GM12878 (cell line): ENCODE measurements around the gene SERPINE1. TPM values are rescaled to one million over a fixed set of nuclear protein-coding genes. Genes with fewer than 3 reads are reported as not detected.

Source experiments
- CBX5 ChIP-seq: sonication (generic); IDR thresholded peaks from 2 replicates; pipeline ENCODE4 v1.6.1; 2016; ENCODE audit warnings: low read depth, moderate library complexity, mild to moderate bottlenecking, inconsistent platforms
- GATAD2B ChIP-seq: fragments of 450-650 bp; conservative IDR thresholded peaks from 2 replicates; pipeline ENCODE4 v1.6.1; 2017; ENCODE audit warnings: low read depth, mild to moderate bottlenecking, moderate library complexity
- NBN ChIP-seq: fragments of 450-650 bp; IDR thresholded peaks from 2 replicates; pipeline ENCODE4 v1.6.1; 2016
- NFYA ChIP-seq: IDR thresholded peaks from 2 replicates; pipeline ENCODE4 v1.6.1; 2011; ENCODE audit warnings: low read depth, mild to moderate bottlenecking, low read length, improper control_type of control experiment, borderline replicate concordance
- PAX5 ChIP-seq: IDR thresholded peaks from 2 replicates; pipeline ENCODE4 v1.6.1; 2011; ENCODE audit warnings: low read depth, low read length, borderline replicate concordance
- RFX5 ChIP-seq: IDR thresholded peaks from 2 replicates; pipeline ENCODE4 v1.6.1; 2011; ENCODE audit warnings: low read depth, low read length, improper control_type of control experiment
- TARDBP ChIP-seq: IDR thresholded peaks from 2 replicates; pipeline ENCODE4 v1.6.1; 2016; ENCODE audit warnings: borderline replicate concordance
- ZBED1 ChIP-seq: IDR thresholded peaks from 2 replicates; pipeline ENCODE4 v1.6.1; 2016; ENCODE audit warnings: borderline replicate concordance
- polyA plus RNA-seq, 11 experiments: library from polyadenylated mRNA; depleted of rRNA in 4 of 11; unstranded in 6 of 11; stranded (reverse) in 5 of 11; fragments of >200 nt; fragmentation: Nextera tagmentation in 4 of 11; fragmentation: Illumina TruSeq in 1 of 11; extraction: Ambion mirVana in 4 of 11; extraction: Trizol in 1 of 11; gene quantifications; 1 replicate in 1 of 11; 2 replicates in 10 of 11; pipeline versions ENCODE4 v1.2.1 to v1.2.3, GENCODE V29; 2011 to 2016; ENCODE audit warnings: inconsistent platforms in 2 of 11, missing spikeins in 2 of 11, low read depth in 1 of 11
- total RNA-seq, 4 experiments: library from RNA; depleted of rRNA in 3 of 4; stranded (reverse); fragments of >200 nt in 3 of 4; fragmentation: Illumina TruSeq in 1 of 4; extraction: Trizol in 1 of 4; gene quantifications; 2 replicates each; pipeline versions ENCODE4 v1.2.1 to v1.2.3, GENCODE V29; 2013 to 2021
- TF ChIP-seq, protein P1 (sequence below): IDR thresholded peaks from 2 replicates; pipeline ENCODE4 v1.6.1; 2012; ENCODE audit warnings: improper control_type of control experiment, low read depth, low read length; ENCODE audit not compliant: insufficient replicate concordance
- TF ChIP-seq, protein P2 (sequence below): IDR thresholded peaks from 2 replicates; pipeline ENCODE4 v1.6.1; 2011; ENCODE audit warnings: mild to moderate bottlenecking, low read depth, low read length, moderate library complexity; ENCODE audit not compliant: insufficient replicate concordance
- TF ChIP-seq, protein P3 (sequence below): fragments of 450-650 bp; IDR thresholded peaks from 2 replicates; pipeline ENCODE4 v1.6.1; 2017; ENCODE audit warnings: low read depth, mild to moderate bottlenecking, moderate library complexity

Gene SERPINE1
- total and polyA plus RNA-seq, 10 of the 15 experiments (the other 5 are each of a cell fraction or from before 2014, with no cell fraction given), result 0.20 to 2.4 (median 0.44) TPM

DNA sequence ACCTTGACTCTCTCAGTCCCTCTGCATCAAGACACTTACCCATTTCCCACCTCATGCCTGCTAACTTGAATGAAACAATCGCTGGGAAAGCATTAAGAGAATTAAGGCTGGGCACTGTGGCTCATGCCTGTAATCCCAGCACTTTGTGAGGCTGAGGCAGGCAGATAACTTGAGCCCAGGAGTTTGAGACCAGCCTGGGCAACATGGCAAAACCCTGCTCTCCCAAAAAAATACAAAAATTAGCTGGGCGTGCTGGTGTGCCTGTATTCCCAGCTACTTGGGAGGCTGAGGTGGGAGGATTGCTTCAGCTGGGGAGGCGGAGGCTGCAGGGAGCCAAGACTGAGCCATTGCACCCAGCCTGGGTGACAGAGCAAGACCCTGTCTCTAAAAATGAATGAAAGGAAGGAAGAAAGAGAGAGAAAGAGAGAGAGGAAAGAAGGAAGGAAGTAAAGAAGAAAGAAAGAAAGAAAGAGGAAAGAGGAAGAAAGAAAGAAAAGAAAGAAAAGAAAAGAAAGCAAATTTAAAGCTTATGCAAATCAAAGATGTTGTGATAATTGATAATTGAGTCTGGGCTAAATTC lies 646 bp downstream of the SERPINE1 start (continued):
- TF ChIP-seq, protein P1, sequence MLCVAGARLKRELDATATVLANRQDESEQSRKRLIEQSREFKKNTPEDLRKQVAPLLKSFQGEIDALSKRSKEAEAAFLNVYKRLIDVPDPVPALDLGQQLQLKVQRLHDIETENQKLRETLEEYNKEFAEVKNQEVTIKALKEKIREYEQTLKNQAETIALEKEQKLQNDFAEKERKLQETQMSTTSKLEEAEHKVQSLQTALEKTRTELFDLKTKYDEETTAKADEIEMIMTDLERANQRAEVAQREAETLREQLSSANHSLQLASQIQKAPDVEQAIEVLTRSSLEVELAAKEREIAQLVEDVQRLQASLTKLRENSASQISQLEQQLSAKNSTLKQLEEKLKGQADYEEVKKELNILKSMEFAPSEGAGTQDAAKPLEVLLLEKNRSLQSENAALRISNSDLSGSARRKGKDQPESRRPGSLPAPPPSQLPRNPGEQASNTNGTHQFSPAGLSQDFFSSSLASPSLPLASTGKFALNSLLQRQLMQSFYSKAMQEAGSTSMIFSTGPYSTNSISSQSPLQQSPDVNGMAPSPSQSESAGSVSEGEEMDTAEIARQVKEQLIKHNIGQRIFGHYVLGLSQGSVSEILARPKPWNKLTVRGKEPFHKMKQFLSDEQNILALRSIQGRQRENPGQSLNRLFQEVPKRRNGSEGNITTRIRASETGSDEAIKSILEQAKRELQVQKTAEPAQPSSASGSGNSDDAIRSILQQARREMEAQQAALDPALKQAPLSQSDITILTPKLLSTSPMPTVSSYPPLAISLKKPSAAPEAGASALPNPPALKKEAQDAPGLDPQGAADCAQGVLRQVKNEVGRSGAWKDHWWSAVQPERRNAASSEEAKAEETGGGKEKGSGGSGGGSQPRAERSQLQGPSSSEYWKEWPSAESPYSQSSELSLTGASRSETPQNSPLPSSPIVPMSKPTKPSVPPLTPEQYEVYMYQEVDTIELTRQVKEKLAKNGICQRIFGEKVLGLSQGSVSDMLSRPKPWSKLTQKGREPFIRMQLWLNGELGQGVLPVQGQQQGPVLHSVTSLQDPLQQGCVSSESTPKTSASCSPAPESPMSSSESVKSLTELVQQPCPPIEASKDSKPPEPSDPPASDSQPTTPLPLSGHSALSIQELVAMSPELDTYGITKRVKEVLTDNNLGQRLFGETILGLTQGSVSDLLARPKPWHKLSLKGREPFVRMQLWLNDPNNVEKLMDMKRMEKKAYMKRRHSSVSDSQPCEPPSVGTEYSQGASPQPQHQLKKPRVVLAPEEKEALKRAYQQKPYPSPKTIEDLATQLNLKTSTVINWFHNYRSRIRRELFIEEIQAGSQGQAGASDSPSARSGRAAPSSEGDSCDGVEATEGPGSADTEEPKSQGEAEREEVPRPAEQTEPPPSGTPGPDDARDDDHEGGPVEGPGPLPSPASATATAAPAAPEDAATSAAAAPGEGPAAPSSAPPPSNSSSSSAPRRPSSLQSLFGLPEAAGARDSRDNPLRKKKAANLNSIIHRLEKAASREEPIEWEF, result no peak
- TF ChIP-seq TARDBP (no peak), GATAD2B (no peak), RFX5 (no peak), CBX5 (no peak), ZBED1 (no peak), NBN (no peak), PAX5 (no peak), NFYA (no peak)
- TF ChIP-seq, protein P2, sequence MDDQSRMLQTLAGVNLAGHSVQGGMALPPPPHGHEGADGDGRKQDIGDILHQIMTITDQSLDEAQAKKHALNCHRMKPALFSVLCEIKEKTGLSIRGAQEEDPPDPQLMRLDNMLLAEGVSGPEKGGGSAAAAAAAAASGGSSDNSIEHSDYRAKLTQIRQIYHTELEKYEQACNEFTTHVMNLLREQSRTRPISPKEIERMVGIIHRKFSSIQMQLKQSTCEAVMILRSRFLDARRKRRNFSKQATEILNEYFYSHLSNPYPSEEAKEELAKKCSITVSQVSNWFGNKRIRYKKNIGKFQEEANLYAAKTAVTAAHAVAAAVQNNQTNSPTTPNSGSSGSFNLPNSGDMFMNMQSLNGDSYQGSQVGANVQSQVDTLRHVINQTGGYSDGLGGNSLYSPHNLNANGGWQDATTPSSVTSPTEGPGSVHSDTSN, result no peak
- TF ChIP-seq, protein P3, sequence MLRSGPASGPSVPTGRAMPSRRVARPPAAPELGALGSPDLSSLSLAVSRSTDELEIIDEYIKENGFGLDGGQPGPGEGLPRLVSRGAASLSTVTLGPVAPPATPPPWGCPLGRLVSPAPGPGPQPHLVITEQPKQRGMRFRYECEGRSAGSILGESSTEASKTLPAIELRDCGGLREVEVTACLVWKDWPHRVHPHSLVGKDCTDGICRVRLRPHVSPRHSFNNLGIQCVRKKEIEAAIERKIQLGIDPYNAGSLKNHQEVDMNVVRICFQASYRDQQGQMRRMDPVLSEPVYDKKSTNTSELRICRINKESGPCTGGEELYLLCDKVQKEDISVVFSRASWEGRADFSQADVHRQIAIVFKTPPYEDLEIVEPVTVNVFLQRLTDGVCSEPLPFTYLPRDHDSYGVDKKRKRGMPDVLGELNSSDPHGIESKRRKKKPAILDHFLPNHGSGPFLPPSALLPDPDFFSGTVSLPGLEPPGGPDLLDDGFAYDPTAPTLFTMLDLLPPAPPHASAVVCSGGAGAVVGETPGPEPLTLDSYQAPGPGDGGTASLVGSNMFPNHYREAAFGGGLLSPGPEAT, result no peak
